Colonic mucosa (tissue), 4 donors: ENCODE measurements around the gene MTCH2. TPM values are rescaled to one million over a fixed set of nuclear protein-coding genes. Genes with fewer than 3 reads are reported as not detected.

Experiments used
- DNase-seq: peaks from one replicate; pipeline ENCODE4 v3.0.0-alpha.2; 2020
- H3K27ac ChIP-seq: fragments of 200-600 bp; one replicate; pipeline ENCODE4 v1.8.0; 2021
- H3K27me3 ChIP-seq: fragments of 200-600 bp; one replicate; pipeline ENCODE4 v1.8.0; 2021
- H3K36me3 ChIP-seq: fragments of 200-600 bp; one replicate; pipeline ENCODE4 v1.8.0; 2021
- H3K4me1 ChIP-seq: fragments of 200-600 bp; one replicate; pipeline ENCODE4 v1.8.0; 2021; ENCODE audit warnings: mild to moderate bottlenecking
- H3K4me3 ChIP-seq: fragments of 200-600 bp; one replicate; pipeline ENCODE4 v1.8.0; 2021
- H3K9ac ChIP-seq, 2 donors: one replicate each; pipeline ENCODE4 v1.7.0; 2013; ENCODE audit warnings: control low read depth in 2 of 2, low read depth in 2 of 2, low read length in 2 of 2
- H3K9me3 ChIP-seq: fragments of 200-600 bp; one replicate; pipeline ENCODE4 v1.8.0; 2021
- intact Hi-C: fragments of 100-400 bp; cut with DNase I; formaldehyde crosslinking; loops from one replicate; pipeline ENCODE4 v1.14.1; 2022
- total RNA-seq, 2 donors: library from RNA; stranded (reverse); fragmentation: NEBNext Ultra II Directional in 1 of 2; extraction: Animal tissue kit (Norgen Biotek cat#: 25700) in 1 of 2; gene quantifications; one replicate each; pipeline ENCODE4 v1.2.1, GENCODE V29; 2021
- TF ChIP-seq, protein P1 (sequence below): fragments of 200-600 bp; IDR thresholded peaks from one replicate; pipeline ENCODE4 v1.8.0; 2022; ENCODE audit warnings: antibody characterized with exemption, mild to moderate bottlenecking
- donor health status: healthy.
- donor health status: DM: no; HTN: no; CAD: no.
- donor health status: DM: no; HTN: no; CAD: no.

The MTCH2 gene
- total RNA-seq, 2 donors from 2014 or later: 162 to 190 TPM

DNA sequence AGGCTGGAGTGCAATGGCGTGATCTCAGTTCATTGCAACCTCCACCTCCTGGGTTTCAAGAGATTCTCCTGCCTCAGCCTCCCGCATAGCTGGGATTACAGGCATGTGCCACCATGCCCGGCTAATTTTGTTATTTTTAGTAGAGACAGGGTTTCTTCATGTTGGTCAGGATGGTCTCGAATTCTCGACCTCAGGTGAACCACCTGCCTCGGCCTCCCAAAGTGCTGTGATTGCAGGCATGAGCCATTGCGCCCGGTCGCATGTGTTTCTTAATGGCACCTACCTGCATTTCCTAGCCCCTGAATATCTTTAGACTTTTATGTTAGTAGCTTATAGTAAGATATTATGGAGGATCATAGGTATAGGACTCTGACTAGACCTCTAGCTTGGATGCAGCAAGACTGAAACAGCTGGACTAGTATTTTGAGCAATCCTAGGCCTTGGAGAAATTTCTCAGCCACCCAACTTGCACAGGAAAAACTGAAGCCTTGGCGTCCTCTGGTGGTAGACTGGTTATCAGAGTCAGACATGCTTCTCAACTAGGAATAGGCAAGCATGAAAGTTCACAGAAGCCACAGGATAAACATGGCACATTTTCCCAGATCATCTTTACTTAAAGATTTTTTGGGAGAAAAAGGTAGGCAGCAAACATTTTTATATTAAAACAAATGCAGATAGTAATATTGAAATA is 25.5 kb downstream of the MTCH2 start:
- DNase-seq: peak; percentile 38
- Histone ChIP-seq H3K4me1 (no peaks in the 10 kb centered on the region), H3K9ac (no peak overlapping the region), H3K36me3 (no peaks in the 10 kb centered on the region), H3K27ac (no peak overlapping the region), H3K27me3 (no peaks in the 10 kb centered on the region), H3K4me3 (no peak overlapping the region), H3K9me3 (no peaks in the 10 kb centered on the region)
- TF ChIP-seq, protein P1, sequence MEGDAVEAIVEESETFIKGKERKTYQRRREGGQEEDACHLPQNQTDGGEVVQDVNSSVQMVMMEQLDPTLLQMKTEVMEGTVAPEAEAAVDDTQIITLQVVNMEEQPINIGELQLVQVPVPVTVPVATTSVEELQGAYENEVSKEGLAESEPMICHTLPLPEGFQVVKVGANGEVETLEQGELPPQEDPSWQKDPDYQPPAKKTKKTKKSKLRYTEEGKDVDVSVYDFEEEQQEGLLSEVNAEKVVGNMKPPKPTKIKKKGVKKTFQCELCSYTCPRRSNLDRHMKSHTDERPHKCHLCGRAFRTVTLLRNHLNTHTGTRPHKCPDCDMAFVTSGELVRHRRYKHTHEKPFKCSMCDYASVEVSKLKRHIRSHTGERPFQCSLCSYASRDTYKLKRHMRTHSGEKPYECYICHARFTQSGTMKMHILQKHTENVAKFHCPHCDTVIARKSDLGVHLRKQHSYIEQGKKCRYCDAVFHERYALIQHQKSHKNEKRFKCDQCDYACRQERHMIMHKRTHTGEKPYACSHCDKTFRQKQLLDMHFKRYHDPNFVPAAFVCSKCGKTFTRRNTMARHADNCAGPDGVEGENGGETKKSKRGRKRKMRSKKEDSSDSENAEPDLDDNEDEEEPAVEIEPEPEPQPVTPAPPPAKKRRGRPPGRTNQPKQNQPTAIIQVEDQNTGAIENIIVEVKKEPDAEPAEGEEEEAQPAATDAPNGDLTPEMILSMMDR: peak; percentile 32
- intact Hi-C loops: no loop called here

GRCh38 chr11:47615249-47615648 is 27.1 kb downstream of the MTCH2 start:
- TF ChIP-seq, protein P1: no peak
- no peaks in the 10 kb centered on the region for H3K4me1 ChIP-seq
- no peak overlapping the region for H3K27ac ChIP-seq
- intact Hi-C loops: no loop called here
- DNase-seq: no peak
- no peak overlapping the region for H3K4me3 ChIP-seq
- H3K9ac ChIP-seq: no peak overlapping the region
- H3K9me3 ChIP-seq: no peaks in the 10 kb centered on the region
- H3K27me3 ChIP-seq: no peaks in the 10 kb centered on the region
- no peaks in the 10 kb centered on the region for H3K36me3 ChIP-seq

DNA sequence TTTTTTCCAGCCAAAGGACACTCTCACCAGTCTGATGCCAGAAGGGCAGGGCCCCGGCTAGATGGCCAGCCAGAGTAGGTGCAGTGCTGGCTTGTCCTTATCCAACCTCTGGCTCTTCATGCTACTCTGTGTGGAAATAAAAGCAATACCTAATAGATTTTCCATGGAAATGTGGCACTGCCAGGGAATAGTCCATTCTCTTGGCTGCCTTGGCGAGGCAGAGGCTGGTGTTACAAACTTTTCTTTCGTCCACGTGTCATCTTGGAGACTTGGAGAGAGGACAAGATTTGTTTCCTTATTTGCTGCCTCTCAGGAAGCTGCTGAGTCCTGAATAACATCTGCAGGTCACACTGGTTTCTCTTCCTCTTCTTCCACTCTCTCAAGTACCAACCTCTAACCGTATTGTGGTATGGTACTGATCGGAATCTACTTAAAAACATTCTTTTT is 31.0 kb downstream of the MTCH2 start:
- no peaks in the 10 kb centered on the region for H3K36me3 ChIP-seq
- H3K4me1 ChIP-seq: no peaks in the 10 kb centered on the region
- H3K9me3 ChIP-seq: no peaks in the 10 kb centered on the region
- no peak for DNase-seq
- no peak overlapping the region for H3K9ac ChIP-seq
- intact Hi-C loops: no loop called here
- H3K4me3 ChIP-seq: no peak overlapping the region
- H3K27ac ChIP-seq: no peak overlapping the region
- H3K27me3 ChIP-seq: no peaks in the 10 kb centered on the region
- TF ChIP-seq, protein P1: no peak

GRCh38 chr11:47609675-47610074 is 32.7 kb downstream of the MTCH2 start:
- Histone ChIP-seq H3K36me3 (no peaks in the 10 kb centered on the region), H3K9me3 (no peaks in the 10 kb centered on the region), H3K27me3 (no peaks in the 10 kb centered on the region), H3K4me1 (no peaks in the 10 kb centered on the region), H3K4me3 (no peak overlapping the region), H3K9ac (no peak overlapping the region), H3K27ac (no peak overlapping the region)
- DNase-seq: no peak
- TF ChIP-seq, protein P1: no peak
- intact Hi-C loops: no loop called here

GRCh38 chr11:47607380-47607779 is 35.0 kb downstream of the MTCH2 start:
- Histone ChIP-seq H3K27me3 (no peaks in the 10 kb centered on the region), H3K36me3 (no peaks in the 10 kb centered on the region), H3K4me3 (no peak overlapping the region), H3K9ac (no peak overlapping the region), H3K9me3 (no peaks in the 10 kb centered on the region), H3K27ac (no peak overlapping the region), H3K4me1 (no peaks in the 10 kb centered on the region)
- no peak for DNase-seq
- TF ChIP-seq, protein P1: no peak
- intact Hi-C loops: no loop called here
